GM10248 (cell line): ENCODE measurements around the gene RCOR1.

Experiments
- CTCF ChIA-PET: fragments of 300-600 bp; sonication (Branson Sonifier 250); formaldehyde crosslinking; extraction: SDS; loops from one replicate; lab custom pipeline; 2021; ENCODE audit warnings: antibody characterized with exemption; lab: Yijun Ruan, JAX
- POLR2A ChIA-PET: fragments of 350-650 bp; sonication (Branson Sonifier 250); formaldehyde crosslinking; extraction: SDS; loops from one replicate; lab custom pipeline; 2020; ENCODE audit warnings: antibody characterized with exemption; lab: Yijun Ruan, JAX
- DNase-seq: peaks from one replicate; pipeline ENCODE4 v3.0.0; 2012; ENCODE audit errors: extremely low spot score
- TF ChIP-seq, protein P1 (sequence below): IDR thresholded peaks from 2 replicates; pipeline ENCODE4 v1.5.1; 2012; ENCODE audit warnings: mild to moderate bottlenecking, low read depth; ENCODE audit errors: extremely low read depth, missing control alignments, control extremely low read depth

RCOR1 gene

DNA sequence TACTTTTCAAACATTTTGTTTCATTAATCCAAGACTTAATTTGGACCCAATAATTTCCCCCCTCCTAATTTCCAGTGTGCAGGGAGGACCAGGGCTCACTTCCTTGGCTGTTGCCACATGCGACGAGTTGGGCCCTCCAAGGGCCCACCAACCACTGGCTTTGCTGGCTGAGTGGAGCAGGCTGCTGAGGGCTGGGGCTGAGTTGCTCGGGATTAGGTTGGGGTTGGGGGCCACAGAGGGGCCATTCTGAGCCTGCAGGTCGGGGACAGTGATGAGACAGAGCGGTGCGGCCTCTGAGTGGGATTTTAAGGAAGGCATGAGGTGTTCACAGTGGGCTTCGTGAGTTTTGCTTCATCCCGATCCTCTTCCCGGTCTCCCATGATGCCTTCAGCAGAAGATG is 178.7 kb downstream of the RCOR1 start:
- no peak for DNase-seq
- POLR2A ChIA-PET = no interaction called here
- TF ChIP-seq, protein P1, sequence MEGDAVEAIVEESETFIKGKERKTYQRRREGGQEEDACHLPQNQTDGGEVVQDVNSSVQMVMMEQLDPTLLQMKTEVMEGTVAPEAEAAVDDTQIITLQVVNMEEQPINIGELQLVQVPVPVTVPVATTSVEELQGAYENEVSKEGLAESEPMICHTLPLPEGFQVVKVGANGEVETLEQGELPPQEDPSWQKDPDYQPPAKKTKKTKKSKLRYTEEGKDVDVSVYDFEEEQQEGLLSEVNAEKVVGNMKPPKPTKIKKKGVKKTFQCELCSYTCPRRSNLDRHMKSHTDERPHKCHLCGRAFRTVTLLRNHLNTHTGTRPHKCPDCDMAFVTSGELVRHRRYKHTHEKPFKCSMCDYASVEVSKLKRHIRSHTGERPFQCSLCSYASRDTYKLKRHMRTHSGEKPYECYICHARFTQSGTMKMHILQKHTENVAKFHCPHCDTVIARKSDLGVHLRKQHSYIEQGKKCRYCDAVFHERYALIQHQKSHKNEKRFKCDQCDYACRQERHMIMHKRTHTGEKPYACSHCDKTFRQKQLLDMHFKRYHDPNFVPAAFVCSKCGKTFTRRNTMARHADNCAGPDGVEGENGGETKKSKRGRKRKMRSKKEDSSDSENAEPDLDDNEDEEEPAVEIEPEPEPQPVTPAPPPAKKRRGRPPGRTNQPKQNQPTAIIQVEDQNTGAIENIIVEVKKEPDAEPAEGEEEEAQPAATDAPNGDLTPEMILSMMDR = no peak
- CTCF ChIA-PET = interaction anchor here (4.1 kb wide), 1 partner anchor 76 kb away, joined by 51 read pairs; no protein-coding TSS in a partner anchor

DNA sequence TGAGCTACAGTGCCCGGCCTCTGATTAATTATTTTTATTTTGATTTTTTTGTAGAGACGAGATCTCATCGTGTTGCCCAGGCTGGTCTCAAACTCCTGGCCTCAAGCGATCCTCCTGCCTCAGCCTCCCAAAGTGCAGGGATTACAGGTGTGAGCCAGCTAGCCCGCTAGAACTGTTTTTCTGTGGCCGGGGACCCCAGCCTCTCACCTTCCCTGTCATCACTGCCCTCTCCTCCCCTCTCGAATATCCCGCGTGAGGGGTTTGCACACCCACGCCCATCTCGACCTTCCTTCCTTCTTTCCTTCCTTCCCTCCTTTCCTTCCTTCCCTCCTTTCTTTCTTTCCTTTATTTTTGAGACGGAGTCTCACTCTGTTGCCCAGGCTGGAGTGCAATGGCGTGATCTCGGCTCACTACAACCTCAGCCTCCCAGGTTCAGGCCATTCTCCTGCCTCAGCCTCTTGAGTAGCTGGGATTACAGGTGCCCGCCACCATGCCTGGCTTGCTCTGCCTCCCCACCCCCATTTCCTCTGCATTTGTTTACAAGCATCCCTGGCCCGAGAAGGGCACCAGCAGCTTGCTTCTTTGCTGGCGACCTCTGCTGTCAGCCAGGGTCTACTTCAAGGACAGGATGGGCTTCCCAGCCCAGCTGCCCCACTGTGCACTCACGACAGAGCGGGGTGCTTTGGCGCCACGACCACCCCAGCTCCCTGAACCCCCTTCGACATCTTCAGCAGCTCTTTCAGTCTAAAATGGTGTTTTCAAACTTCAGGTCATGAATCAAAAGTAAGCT is 180.5 kb downstream of the RCOR1 start:
- CTCF ChIA-PET = interaction anchor here (0.6 to 4.1 kb wide), 18 partner anchors 8 to 335 kb away, joined by 3 to 51 read pairs (median 4); no protein-coding TSS in a partner anchor
- DNase-seq = no peak
- POLR2A ChIA-PET = no interaction called here
- TF ChIP-seq, protein P1 = peak; percentile 60

DNA sequence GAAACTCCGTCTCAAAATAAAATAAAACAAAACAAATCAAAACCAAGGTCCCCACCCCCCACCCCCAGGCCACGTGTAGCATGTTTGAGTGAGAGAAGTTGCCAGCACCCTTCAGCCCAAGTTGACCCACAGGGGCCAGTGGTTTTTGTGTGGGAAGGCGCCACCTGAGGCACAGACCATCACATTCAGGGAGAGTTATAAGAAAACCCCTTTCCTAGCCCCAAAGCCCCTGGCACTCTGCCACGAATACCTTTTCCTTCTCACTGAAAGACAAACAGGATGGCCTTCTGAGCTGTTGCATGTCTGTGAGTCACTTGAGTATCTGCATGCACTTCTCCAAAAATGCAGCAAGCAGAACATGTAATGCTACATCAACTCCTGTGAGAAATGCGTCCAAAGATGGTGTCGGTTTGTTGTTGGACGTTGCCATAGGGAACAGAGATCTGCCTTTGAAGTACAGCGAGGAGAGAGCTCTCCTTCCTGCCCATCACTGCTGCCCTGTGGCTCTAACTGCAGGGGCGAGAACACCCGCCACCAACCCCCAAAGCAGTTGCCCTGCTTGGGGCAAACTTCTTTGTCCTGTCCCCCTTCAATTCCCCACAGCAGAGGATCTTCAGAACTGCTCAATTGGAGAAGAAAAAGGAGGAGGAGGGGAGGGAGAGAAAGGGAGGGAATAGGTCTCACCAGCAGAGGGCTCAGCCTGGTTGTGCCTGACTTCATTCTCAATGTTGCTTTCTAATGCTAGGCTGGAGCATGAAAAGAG is 182.1 kb downstream of the RCOR1 start:
- peak; percentile 78 for DNase-seq

DNA sequence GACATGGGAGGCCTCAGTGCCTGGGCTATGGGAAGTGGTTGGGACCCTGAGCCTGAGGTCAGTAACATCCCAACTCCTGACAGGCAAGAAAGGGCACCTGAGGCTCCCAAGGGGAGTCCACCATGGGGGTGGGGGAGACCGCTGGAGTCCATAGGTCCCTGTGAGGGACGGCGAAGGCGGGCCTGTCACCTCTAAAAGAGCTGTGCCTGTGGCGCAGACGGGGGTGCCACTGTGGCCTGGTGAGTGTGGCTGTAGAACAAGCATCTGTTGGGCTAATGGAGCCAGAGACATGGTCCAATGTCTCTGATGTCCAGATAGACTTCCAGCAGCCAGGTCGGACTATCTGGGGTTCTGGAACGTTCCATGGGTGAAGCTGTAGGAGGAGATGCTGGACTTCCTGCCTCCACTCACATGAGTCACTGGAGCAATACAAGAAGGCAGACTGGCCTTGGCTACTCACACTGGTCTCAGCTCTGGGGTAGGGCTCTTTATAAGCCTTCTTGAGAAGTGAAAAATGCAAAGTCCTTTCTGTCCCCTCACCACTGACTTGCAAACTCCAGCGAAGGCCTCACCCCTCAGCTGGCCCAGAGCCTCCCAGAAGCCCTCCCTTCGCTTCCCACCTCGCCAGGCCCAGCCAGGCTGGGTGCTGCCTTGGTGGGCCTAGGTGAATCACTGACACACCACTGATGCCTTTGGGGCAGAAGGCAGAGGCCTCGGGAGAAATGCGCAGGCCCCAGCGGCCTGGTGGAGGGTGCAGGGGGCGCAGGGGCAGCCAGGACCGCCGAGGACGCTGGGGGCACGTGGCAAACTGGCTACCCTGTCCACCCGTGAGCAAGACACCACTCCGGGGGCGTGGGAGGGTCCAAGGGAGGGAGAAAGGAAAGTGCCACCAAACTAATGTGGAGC is 183.7 kb downstream of the RCOR1 start:
- DNase-seq = no peak
- ChIA-PET POLR2A (no interaction called here), CTCF (interaction anchor here (1.0 kb wide), 1 partner anchor 23 kb away, joined by 3 read pairs; no protein-coding TSS in a partner anchor)
- TF ChIP-seq, protein P1 = no peak

More for the DNA sequence above, 182.1 kb downstream of the RCOR1 start:
- POLR2A ChIA-PET = interaction anchor here (1.0 to 1.3 kb wide), 2 partner anchors 10 to 11 kb away, joined by 3 to 6 read pairs; no protein-coding TSS in a partner anchor
- TF ChIP-seq, protein P1 = peak; percentile 68
- CTCF ChIA-PET = interaction anchor here (0.7 to 4.1 kb wide), 19 partner anchors 9 to 250 kb away, joined by 3 to 51 read pairs (median 4); no protein-coding TSS in a partner anchor

DNA sequence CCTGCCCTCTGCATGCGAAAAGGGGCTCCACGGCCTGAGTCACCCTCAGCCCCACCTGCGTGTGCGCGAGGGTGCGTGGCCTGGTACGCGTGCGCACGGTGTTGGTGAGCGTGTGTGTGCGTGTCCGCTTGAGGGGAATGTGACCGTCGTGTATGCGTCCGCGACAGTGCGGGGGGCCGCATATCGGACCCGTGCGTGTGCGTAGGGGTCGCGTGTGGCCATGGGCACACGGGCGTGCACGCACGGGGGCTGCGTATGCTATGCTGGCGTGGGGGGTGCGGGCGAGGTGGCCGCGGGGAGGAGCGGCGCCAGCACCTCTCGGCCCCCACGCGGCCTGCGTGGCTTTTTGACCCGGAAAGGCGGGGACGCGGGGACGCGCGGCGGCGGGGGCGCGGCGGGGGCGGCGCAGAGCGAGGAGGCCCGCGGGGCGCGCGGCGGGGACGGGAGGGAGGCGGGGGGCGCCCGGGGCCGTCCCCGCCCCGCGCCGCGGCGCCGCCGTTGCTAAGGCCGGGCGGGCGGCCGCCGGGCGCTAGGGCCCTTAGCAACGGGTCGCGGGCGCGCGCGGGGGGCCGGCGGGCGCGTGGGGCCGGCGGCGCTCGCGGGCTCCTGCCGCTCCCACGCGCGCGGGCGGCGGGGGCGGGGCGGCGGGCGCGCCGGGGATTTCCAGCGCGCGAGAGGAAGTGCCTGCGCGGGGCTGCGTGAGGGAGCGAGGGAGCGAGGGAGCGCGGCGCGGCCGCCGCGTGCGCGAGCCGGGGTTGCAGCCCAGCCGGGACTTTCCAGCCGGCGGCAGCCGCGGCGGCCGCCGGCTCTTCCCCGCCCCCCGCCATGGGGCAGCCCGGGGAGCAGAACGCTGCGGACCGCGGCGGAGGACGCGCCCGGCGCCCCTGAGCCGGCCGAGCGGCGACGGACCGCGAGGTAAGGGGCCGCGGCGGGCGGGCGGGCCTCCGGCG is 184.6 kb downstream of the RCOR1 start, which contains the start of gene TRAF3:
TRAF3 (plus strand) TSS at position 689 of the 950 bp plus-strand sequence. CDS start 92,753 bp downstream, outside the sequence.
- ChIA-PET CTCF (interaction anchor here (1.0 kb wide), 1 partner anchor 22 kb away, joined by 3 read pairs; no protein-coding TSS in a partner anchor), POLR2A (no interaction called here)
- TF ChIP-seq, protein P1 = no peak
- peak; percentile 94 for DNase-seq
